Kidney tubule cell (primary cell): ENCODE data around the gene GCFC2.

Experiments used
- DNase-seq: peaks from one replicate; pipeline ENCODE4 v3.0.0-alpha.2; 2018; ENCODE audit warnings: low spot score

The GCFC2 gene

GRCh38 chr2:75622929-75623328 is 87.8 kb downstream of the GCFC2 start:
- no peak for DNase-seq

DNA sequence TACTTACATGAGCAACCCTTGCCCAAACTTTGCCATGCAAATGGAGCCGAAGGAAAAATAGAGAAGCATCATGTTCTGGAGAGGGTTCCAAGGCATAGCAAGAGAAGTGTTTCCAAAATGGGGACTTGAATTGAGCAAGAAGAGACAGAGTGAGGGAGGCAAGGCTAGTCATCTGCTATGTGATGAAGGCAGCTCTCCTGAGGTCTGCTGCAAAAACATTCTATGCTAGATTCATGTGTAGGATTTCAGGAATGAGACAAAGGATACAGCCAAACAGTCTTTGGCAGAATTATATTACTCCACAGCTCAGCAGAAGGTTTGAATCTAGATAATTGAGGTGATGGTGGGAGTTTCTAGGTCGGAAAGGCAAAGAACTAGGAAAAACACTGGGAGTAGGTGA is 88.2 kb downstream of the GCFC2 start:
- DNase-seq = no peak

GRCh38 chr2:75621228-75621627 is 89.5 kb downstream of the GCFC2 start:
- DNase-seq = no peak

DNA sequence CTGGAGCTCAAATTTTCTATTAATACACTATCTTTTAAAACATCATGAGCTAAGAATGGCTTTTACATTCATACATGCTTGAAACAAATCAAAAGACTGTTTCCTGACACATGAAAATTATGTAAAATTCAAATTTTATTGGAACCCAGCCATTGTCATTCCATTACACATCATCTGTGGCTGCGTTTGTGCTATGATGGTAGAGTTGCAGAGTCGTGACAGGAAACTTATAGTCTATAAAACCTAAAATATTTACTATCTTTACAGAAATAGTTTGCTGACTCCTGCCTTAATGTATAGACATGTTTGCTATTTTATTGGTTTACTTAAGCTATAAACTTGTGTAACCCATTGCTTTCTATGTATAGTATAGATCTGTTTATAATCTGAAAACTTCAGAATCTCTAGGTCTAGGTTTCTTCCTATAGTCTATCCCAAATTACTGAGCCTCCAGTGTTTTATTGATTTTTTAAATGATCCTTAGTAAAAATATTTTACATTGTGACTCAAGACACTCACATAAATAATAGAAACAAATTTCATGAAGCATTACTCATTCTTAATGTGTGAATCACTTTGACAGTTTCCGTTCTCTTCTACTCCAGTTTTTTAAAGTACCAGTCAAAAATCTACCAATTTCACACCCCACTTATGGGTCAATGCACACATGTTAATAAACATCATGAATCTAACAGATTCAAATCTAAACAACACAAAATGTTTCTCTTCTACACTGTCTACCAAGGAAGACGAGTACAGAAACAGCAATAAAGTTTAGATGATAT is 90.6 kb downstream of the GCFC2 start:
- peak; percentile 27 for DNase-seq

DNA sequence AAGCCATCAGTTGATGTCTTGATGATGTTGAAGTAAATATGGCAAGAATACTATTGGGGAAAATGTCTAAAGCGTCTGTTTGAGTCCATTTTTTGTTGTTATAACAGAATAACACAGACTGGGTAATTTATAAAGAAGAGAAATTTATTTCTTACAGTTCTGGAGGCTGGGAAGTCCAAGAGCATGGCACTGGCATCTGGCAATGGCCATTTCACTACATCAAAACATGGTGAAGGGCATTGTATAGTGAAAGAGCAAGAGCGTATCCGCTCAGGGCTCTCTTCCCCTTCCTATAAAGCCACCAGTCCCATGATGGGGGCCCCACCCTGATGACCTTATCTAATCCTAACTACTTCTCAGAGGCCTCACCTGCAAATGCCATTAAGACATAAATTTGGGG is 93.8 kb downstream of the GCFC2 start:
- no peak for DNase-seq

DNA sequence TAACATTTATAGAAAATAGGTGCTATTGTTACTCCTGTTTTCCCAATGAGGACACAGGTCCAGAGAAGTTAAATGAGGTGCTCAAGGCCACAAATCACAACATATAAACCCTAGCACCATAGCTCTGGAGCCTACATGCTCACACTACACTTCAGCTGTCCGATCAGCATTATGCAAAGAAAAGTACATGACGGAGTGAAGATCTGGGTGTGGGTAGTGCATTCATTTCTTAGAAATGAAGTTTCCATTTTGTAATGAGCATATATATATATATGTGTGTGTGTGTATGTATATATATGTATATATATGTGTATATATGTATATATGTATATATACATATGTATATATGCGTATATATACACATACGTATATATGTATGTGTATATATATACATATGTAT is 94.3 kb downstream of the GCFC2 start:
- no peak for DNase-seq

GRCh38 chr2:75614162-75614651 is 96.5 kb downstream of the GCFC2 start:
- peak; percentile 81 for DNase-seq

GRCh38 chr2:75612862-75613243 is 97.9 kb downstream of the GCFC2 start:
- DNase-seq = no peak
